GM04503 (cell line): ENCODE data around the gene PSAP.

Experiments
- DNase-seq: peaks from one replicate; pipeline ENCODE4 v3.0.0-alpha.2; 2012; ENCODE audit warnings: low read depth

The PSAP gene

GRCh38 chr10:71783917-71784678, 67.0 kb downstream of the PSAP start:
- DNase-seq = no peak

- DNase-seq = no peak
Observed at GRCh38 chr10:71782917-71783490, 68.0 kb downstream of the PSAP start.

GRCh38 chr10:71782221-71782916, 68.7 kb downstream of the PSAP start:
- DNase-seq = no peak

- no peak for DNase-seq
Observed at GRCh38 chr10:71780719-71781118, 70.3 kb downstream of the PSAP start.

- DNase-seq = no peak
Observed at GRCh38 chr10:71780156-71780555, 70.9 kb downstream of the PSAP start.

GRCh38 chr10:71779641-71780040, 71.4 kb downstream of the PSAP start:
- no peak for DNase-seq

GRCh38 chr10:71778071-71778825, 72.8 kb downstream of the PSAP start:
- no peak for DNase-seq

GRCh38 chr10:71777213-71777985, 73.7 kb downstream of the PSAP start:
- no peak for DNase-seq

- no peak for DNase-seq
Observed at GRCh38 chr10:71776481-71776925, 74.5 kb downstream of the PSAP start.

GRCh38 chr10:71774916-71775702, 75.9 kb downstream of the PSAP start:
- no peak for DNase-seq

- DNase-seq = no peak
Observed at GRCh38 chr10:71773221-71773971, 77.7 kb downstream of the PSAP start, which contains the start of gene VSIR. Gene VSIR, minus strand, starts transcription at chr10:71773520. Its CDS starts 81 bp downstream, at chr10:71773439.

- no peak for DNase-seq
Observed at GRCh38 chr10:71772832-71773220, 78.2 kb downstream of the PSAP start.

- peak; percentile 61 for DNase-seq
Observed at GRCh38 chr10:71771821-71772617, 79.0 kb downstream of the PSAP start.

GRCh38 chr10:71771204-71771603, 79.8 kb downstream of the PSAP start:
- no peak for DNase-seq

- no peak for DNase-seq
Observed at GRCh38 chr10:71770789-71771188, 80.3 kb downstream of the PSAP start.

- DNase-seq = no peak
Observed at GRCh38 chr10:71770255-71770654, 80.8 kb downstream of the PSAP start.

- DNase-seq = no peak
Observed at GRCh38 chr10:71769279-71769823, 81.7 kb downstream of the PSAP start.

- no peak for DNase-seq
Observed at GRCh38 chr10:71767420-71768035, 83.5 kb downstream of the PSAP start.
